GM12878 (cell line): Measurements from ENCODE around the gene BLCAP. TPM values are rescaled to one million over a fixed set of nuclear protein-coding genes. Genes with fewer than 3 reads are reported as not detected.

Experiments used
- ATAC-seq: fragments of 200-7000 bp; cut with Tn5 transposase; 3 replicates; pipeline ENCODE4 v1.9.1; 2020; ENCODE audit warnings: mild to moderate bottlenecking, moderate library complexity
- BruUV-seq: library from RNA; stranded (reverse); fragments of 400-500 nt; replicated peaks from 2 replicates; lab custom pipeline; 2021; lab: Mats Ljungman, UMichigan
- CTCF ChIA-PET: fragments of 300-600 bp; sonication (Branson Sonifier 250); formaldehyde crosslinking; extraction: SDS; loops from one replicate; lab custom pipeline; 2021; ENCODE audit warnings: inconsistent platforms; lab: Yijun Ruan, JAX
- POLR2A ChIA-PET: fragments of 350-600 bp; formaldehyde crosslinking; extraction: SDS; loops from one replicate; lab custom pipeline; 2021; ENCODE audit warnings: inconsistent platforms; lab: Charles Lee
- RAD21 ChIA-PET: fragments of 300-600 bp; sonication (Branson Sonifier 250); formaldehyde crosslinking; loops from one replicate; lab custom pipeline; 2023; ENCODE audit warnings: antibody characterized with exemption; ENCODE audit not compliant: unreplicated experiment; lab: Charles Lee
- SMC1A ChIA-PET: fragments of 300-600 bp; sonication (Branson Sonifier 250); formaldehyde crosslinking; loops from one replicate; lab custom pipeline; 2023; ENCODE audit not compliant: unreplicated experiment, uncharacterized antibody; lab: Charles Lee
- DNase-seq: peaks from one replicate; pipeline ENCODE4 v3.0.0-alpha.2; 2011; ENCODE audit warnings: low read depth, low spot score
- FAIRE-seq: peaks from 3 replicates; lab custom pipeline; 2011; peaks lifted over from hg19 to GRCh38; lab: Jason Lieb, UNC
- H2AFZ ChIP-seq: 2 replicates; pipeline ENCODE4 v1.6.0; 2011; ENCODE audit warnings: low read depth, low read length, control low read depth; ENCODE audit not compliant: control insufficient read depth
- H3K27ac ChIP-seq: 2 replicates; pipeline ENCODE4 v1.5.1; 2011; ENCODE audit warnings: control low read depth; ENCODE audit not compliant: control insufficient read depth, insufficient read depth
- H3K27me3 ChIP-seq, 2 experiments: replicated peaks in 1 of 2; 2 replicates each; pipeline versions ENCODE4 v1.6.0 to v1.6.1; 2011; ENCODE audit warnings: low read length in 1 of 2; ENCODE audit not compliant: control insufficient read depth in 2 of 2, insufficient read depth in 2 of 2
- H3K36me3 ChIP-seq, 2 experiments: 2 replicates each; pipeline ENCODE4 v1.5.1; 2011; ENCODE audit warnings: low read length in 1 of 2; ENCODE audit not compliant: control insufficient read depth in 2 of 2, insufficient read depth in 2 of 2
- H3K4me1 ChIP-seq: 2 replicates; pipeline ENCODE4 v1.6.1; 2011; ENCODE audit warnings: mild to moderate bottlenecking, low read length, moderate library complexity, mixed read lengths; ENCODE audit not compliant: control insufficient read depth, insufficient read depth
- H3K4me2 ChIP-seq: 2 replicates; pipeline ENCODE4 v1.6.0; 2011; ENCODE audit warnings: control low read depth; ENCODE audit not compliant: control insufficient read depth, insufficient read depth
- H3K4me3 ChIP-seq: fragments of 200-600 bp; sonication (generic); 2 replicates; pipeline ENCODE4 v1.5.1; 2016
- H3K79me2 ChIP-seq: 2 replicates; pipeline ENCODE4 v1.6.0; 2011; ENCODE audit warnings: low read length; ENCODE audit not compliant: control insufficient read depth, insufficient read depth
- H3K9ac ChIP-seq: 2 replicates; pipeline ENCODE4 v1.8.0; 2011; ENCODE audit warnings: low read length, control low read depth, mixed read lengths; ENCODE audit not compliant: control insufficient read depth, insufficient read depth
- H3K9me3 ChIP-seq: replicated peaks from 3 replicates; pipeline ENCODE4 v1.5.1; 2011; ENCODE audit warnings: mild to moderate bottlenecking, low read length; ENCODE audit not compliant: control insufficient read depth, insufficient read depth
- H4K20me1 ChIP-seq: 2 replicates; pipeline ENCODE4 v1.6.0; 2011; ENCODE audit not compliant: control insufficient read depth, insufficient read depth
- CBX5 ChIP-seq: sonication (generic); IDR thresholded peaks from 2 replicates; pipeline ENCODE4 v1.6.1; 2016; ENCODE audit warnings: low read depth, moderate library complexity, mild to moderate bottlenecking, inconsistent platforms
- CEBPB ChIP-seq, 2 experiments: fragments of 150-350 bp in 1 of 2; IDR thresholded peaks; 2 replicates each; pipeline ENCODE4 v1.6.1; 2012 to 2014; ENCODE audit warnings: low read depth in 2 of 2, low read length in 2 of 2, borderline replicate concordance in 1 of 2, inconsistent platforms in 1 of 2
- EED ChIP-seq: sonication (generic); IDR thresholded peaks from 2 replicates; pipeline ENCODE4 v1.6.1; 2016; ENCODE audit warnings: antibody characterized with exemption, low read depth
- ETV6 ChIP-seq, 2 experiments: fragments of 450-650 bp in 1 of 2; IDR thresholded peaks in 1 of 2; conservative IDR thresholded peaks in 1 of 2; 2 replicates each; pipeline ENCODE4 v1.6.1; 2014; ENCODE audit warnings: antibody characterized with exemption in 1 of 2, borderline replicate concordance in 1 of 2, low read depth in 1 of 2, mild to moderate bottlenecking in 1 of 2, moderate library complexity in 1 of 2
- SP1 ChIP-seq: IDR thresholded peaks from one replicate; pipeline ENCODE4 v1.6.1; 2011; ENCODE audit warnings: low read depth, low read length
- SREBF2 ChIP-seq: IDR thresholded peaks from 2 replicates; pipeline ENCODE4 v1.6.1; 2012; ENCODE audit warnings: mild to moderate bottlenecking, low read length
- TBL1XR1 ChIP-seq: IDR thresholded peaks from 2 replicates; pipeline ENCODE4 v1.6.1; 2012; ENCODE audit warnings: low read depth, low read length, improper control_type of control experiment
- TCF7 ChIP-seq: IDR thresholded peaks from 2 replicates; pipeline ENCODE4 v1.6.1; 2014; ENCODE audit warnings: antibody characterized with exemption, borderline replicate concordance
- WGBS: methylation state at CpG from one replicate; pipeline ENCODE4 v1.1.6; 2016; ENCODE audit warnings: low lambda C conversion rate; ENCODE audit not compliant: insufficient replicate concordance, insufficient coverage; ENCODE audit errors: missing lambda C conversion rate; 5-methylcytosine and 5-hydroxymethylcytosine counted together
- in situ Hi-C: fragments of 300-500 bp; cut with MboI; formaldehyde crosslinking; loops from 9 replicates; pipeline ENCODE4 v1.14.3; 2018; ENCODE audit warnings: mixed read lengths
- intact Hi-C: fragments of 100-400 bp; cut with micrococcal nuclease; formaldehyde crosslinking; loops from one replicate; pipeline ENCODE4 v1.14.2; 2022; ENCODE audit not compliant: unreplicated experiment
- polyA plus RNA-seq, 11 experiments: library from polyadenylated mRNA; depleted of rRNA in 4 of 11; unstranded in 6 of 11; stranded (reverse) in 5 of 11; fragments of >200 nt; fragmentation: Nextera tagmentation in 4 of 11; fragmentation: Illumina TruSeq in 1 of 11; extraction: Ambion mirVana in 4 of 11; extraction: Trizol in 1 of 11; gene quantifications; 1 replicate in 1 of 11; 2 replicates in 10 of 11; pipeline versions ENCODE4 v1.2.1 to v1.2.3, GENCODE V29; 2011 to 2016; ENCODE audit warnings: inconsistent platforms in 2 of 11, missing spikeins in 2 of 11, low read depth in 1 of 11
- total RNA-seq, 4 experiments: library from RNA; depleted of rRNA in 3 of 4; stranded (reverse); fragments of >200 nt in 3 of 4; fragmentation: Illumina TruSeq in 1 of 4; extraction: Trizol in 1 of 4; gene quantifications; 2 replicates each; pipeline versions ENCODE4 v1.2.1 to v1.2.3, GENCODE V29; 2013 to 2021
- TF ChIP-seq, protein P1 (sequence below): fragments of 450-650 bp; formaldehyde crosslinking; IDR thresholded peaks from 2 replicates; pipeline ENCODE4 v1.4.0; 2022; ENCODE audit warnings: mild to moderate bottlenecking, moderate library complexity

Gene BLCAP
- total and polyA plus RNA-seq, 10 of the 15 experiments (the other 5 are each of a cell fraction or from before 2014, with no cell fraction given) = 24.6 to 62.3 (median 47.3) TPM

DNA sequence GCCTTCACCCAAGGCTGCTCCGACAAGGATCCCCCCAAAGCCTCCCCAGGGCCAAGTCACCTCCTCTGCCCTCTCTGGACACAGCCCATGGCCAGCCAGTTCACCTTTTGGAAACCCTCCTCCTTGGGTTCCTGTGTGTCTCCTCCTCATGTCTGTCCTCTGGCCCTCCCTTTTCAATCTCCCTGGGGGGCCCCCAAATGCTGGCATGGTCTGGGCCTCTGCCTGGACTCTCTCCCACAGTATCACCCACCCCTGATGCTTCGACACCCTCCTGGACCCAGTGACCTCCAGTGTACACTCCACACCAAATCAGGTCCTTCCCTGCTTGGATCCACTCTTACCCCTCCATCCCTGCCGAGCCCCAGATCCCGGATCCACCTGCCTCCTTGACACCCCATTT, 53.3 kb downstream of the BLCAP start:
- TF ChIP-seq SREBF2 = no peak
- H3K27me3 ChIP-seq = peaks cover 0 to 3% of the 10 kb centered on the region in 2 experiments; a peak in 3 of 4 replicates
- SMC1A ChIA-PET = no interaction called here
- FAIRE-seq (no peak), ATAC-seq (no peak), DNase-seq (no peak)
- CTCF ChIA-PET = no interaction called here
- no peak overlapping the region for H3K4me2 ChIP-seq
- in situ Hi-C loops (no loop called here), intact Hi-C loops (no loop called here)
- no peaks in the 10 kb centered on the region for H3K9me3 ChIP-seq
- H3K9ac ChIP-seq = no peak overlapping the region
- RAD21 ChIA-PET = no interaction called here
- no peaks in the 10 kb centered on the region for H3K4me1 ChIP-seq
- no peaks in the 10 kb centered on the region for H4K20me1 ChIP-seq
- H2AFZ ChIP-seq = no peak overlapping the region
- no peaks in the 10 kb centered on the region for H3K36me3 ChIP-seq
- POLR2A ChIA-PET = no interaction called here
- 23% methylated on average over 4 of the region's 4 CpGs for WGBS
- H3K4me3 ChIP-seq = no peak overlapping the region
- H3K27ac ChIP-seq = no peak overlapping the region
- no peaks in the 10 kb centered on the region for H3K79me2 ChIP-seq
- BruUV-seq = no TSS peak

DNA sequence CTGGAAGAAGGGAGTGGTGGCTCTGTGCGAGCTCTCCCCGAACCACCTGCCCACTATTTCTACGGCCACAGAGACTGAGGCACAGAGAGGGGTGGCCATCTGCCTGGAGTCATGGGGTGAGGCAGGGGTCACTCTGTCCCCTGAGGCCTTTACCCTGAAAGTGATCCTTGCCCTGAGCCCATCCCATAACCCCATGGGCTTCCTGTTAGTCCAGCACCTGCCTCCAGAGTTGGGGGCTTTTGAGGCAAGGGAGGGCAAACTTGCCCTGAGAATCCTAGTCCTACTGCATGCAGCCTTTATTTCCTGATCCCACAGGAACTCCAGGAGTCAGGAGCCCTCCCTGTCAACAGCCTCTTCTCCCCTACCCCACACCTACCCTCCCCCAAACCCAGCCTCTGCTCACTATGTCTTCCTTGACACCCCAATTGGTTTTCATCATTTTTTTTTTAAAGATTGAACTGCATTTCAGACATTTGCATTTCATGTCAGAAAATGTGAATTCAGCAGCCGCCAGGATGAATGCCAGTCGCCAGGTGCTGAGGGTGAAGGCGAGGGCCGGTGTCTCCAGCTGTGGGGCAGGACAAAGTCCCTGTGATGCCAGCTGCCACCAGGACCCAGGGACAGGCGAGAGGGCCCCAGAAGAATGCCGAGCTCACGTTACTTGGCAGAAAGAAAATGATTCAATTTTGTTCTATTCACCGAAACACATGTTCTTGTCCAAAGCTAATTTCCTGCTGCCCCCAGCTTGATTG, 54.3 kb downstream of the BLCAP start:
- FAIRE-seq = no peak
- ChIA-PET RAD21 (no interaction called here), SMC1A (no interaction called here), POLR2A (no interaction called here), CTCF (no interaction called here)
- H3K27ac ChIP-seq = no peak overlapping the region
- TF ChIP-seq CEBPB (IDR thresholded peaks at IDR 0.05; ENCODE audit: borderline replicate concordance in 1 of 2, low read depth in 2 of 2, low read length in 2 of 2) (no peak), TBL1XR1 (no peak), TCF7 (no peak), ETV6 (conservative IDR thresholded peaks at IDR 0.05 in 1 of 2, IDR thresholded peaks at IDR 0.05 in 1 of 2; ENCODE audit: borderline replicate concordance in 1 of 2, low read depth in 1 of 2) (no peak), CBX5 (no peak), EED (no peak), SP1 (no peak)
- TF ChIP-seq, protein P1, sequence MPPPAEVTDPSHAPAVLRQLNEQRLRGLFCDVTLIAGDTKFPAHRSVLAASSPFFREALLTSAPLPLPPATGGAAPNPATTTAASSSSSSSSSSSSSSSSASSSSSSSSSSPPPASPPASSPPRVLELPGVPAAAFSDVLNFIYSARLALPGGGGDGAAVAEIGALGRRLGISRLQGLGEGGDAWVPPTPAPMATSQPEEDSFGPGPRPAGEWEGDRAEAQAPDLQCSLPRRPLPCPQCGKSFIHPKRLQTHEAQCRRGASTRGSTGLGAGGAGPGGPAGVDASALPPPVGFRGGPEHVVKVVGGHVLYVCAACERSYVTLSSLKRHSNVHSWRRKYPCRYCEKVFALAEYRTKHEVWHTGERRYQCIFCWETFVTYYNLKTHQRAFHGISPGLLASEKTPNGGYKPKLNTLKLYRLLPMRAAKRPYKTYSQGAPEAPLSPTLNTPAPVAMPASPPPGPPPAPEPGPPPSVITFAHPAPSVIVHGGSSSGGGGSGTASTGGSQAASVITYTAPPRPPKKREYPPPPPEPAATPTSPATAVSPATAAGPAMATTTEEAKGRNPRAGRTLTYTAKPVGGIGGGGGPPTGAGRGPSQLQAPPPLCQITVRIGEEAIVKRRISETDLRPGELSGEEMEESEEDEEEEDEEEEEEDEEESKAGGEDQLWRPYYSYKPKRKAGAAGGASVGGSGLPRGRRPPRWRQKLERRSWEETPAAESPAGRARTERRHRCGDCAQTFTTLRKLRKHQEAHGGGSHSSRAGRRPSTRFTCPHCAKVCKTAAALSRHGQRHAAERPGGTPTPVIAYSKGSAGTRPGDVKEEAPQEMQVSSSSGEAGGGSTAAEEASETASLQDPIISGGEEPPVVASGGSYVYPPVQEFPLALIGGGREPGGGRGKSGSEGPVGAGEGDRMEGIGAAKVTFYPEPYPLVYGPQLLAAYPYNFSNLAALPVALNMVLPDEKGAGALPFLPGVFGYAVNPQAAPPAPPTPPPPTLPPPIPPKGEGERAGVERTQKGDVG (CRISPR knock-in tag) = no peak
- intact Hi-C loops (no loop called here), in situ Hi-C loops (no loop called here)
- no peaks in the 10 kb centered on the region for H4K20me1 ChIP-seq
- H3K36me3 ChIP-seq = no peaks in the 10 kb centered on the region
- peaks cover 0 to 3% of the 10 kb centered on the region in 2 experiments; a peak in 3 of 4 replicates for H3K27me3 ChIP-seq
- 66% methylated on average over 11 of the region's 11 CpGs for WGBS
- H3K4me2 ChIP-seq = no peak overlapping the region
- no peak overlapping the region for H3K9ac ChIP-seq
- no peak for DNase-seq
- H3K4me3 ChIP-seq = no peak overlapping the region
- H3K79me2 ChIP-seq = no peaks in the 10 kb centered on the region
- BruUV-seq = no TSS peak
- H2AFZ ChIP-seq = no peak overlapping the region
- no peaks in the 10 kb centered on the region for H3K4me1 ChIP-seq
- no peaks in the 10 kb centered on the region for H3K9me3 ChIP-seq
- no peak for ATAC-seq
